Brain microvascular endothelial cell (primary cell): ENCODE results near the gene NODAL.
A peak's percentile ranks its signal among the peaks of the same experiment; 100 is the strongest.

Source experiments
- DNase-seq: peaks from one replicate; pipeline ENCODE4 v3.0.0-alpha.2; 2020
- H3K27ac ChIP-seq: fragments of 250-450 bp; sonication (Bioruptor Pico); 2 replicates; pipeline ENCODE4 v1.5.1; 2020; ENCODE audit warnings: mild to moderate bottlenecking, moderate library complexity
- H3K27me3 ChIP-seq: fragments of 250-450 bp; sonication (Bioruptor Pico); replicated peaks from 2 replicates; pipeline ENCODE4 v1.5.1; 2020; ENCODE audit warnings: mild to moderate bottlenecking
- H3K36me3 ChIP-seq: fragments of 250-450 bp; sonication (Bioruptor Pico); replicated peaks from 2 replicates; pipeline ENCODE4 v1.5.1; 2020; ENCODE audit warnings: mild to moderate bottlenecking
- H3K4me3 ChIP-seq: 2 replicates; pipeline ENCODE4 v1.5.1; 2011; ENCODE audit warnings: low read depth, mild to moderate bottlenecking, control low read depth, low read length, moderate library complexity
- CTCF ChIP-seq: IDR thresholded peaks from 2 replicates; pipeline ENCODE4 v1.5.1; 2011; ENCODE audit warnings: low read depth, mild to moderate bottlenecking, moderate library complexity, low read length, control low read depth, inconsistent platforms; ENCODE audit errors: missing control alignments
- in situ Hi-C: cut with HindIII; loops from 2 replicates; pipeline ENCODE4 v1.10.0; 2017; ENCODE audit warnings: low sequenced_read_pairs, low pct_ligation_motif_present

The NODAL gene

GRCh38 chr10:70441895-70442309 lies 421 bp upstream of the NODAL start:
- Histone ChIP-seq H3K27me3 (peaks cover 32% of the 10 kb centered on the region), H3K36me3 (no peaks in the 10 kb centered on the region), H3K27ac (no peak overlapping the region), H3K4me3 (no peak overlapping the region)
- in situ Hi-C loops, result no loop called here
- DNase-seq, result no peak
- no peak for TF ChIP-seq CTCF

GRCh38 chr10:70440296-70441160 lies 953 bp downstream of the NODAL start:
- in situ Hi-C loops, result no loop called here
- Histone ChIP-seq H3K27me3 (peaks cover 32% of the 10 kb centered on the region), H3K4me3 (peak overlapping the region; percentile 31)

GRCh38 chr10:70437721-70438120 lies 3.8 kb downstream of the NODAL start:
- Histone ChIP-seq H3K4me3 (no peak overlapping the region), H3K27ac (no peak overlapping the region), H3K27me3 (peaks cover 32% of the 10 kb centered on the region), H3K36me3 (no peaks in the 10 kb centered on the region)
- TF ChIP-seq CTCF, result no peak
- no peak for DNase-seq
- in situ Hi-C loops, result no loop called here

More at GRCh38 chr10:70440296-70441160, 953 bp downstream of the NODAL start:
- peak; percentile 14 for TF ChIP-seq CTCF
- Histone ChIP-seq H3K36me3 (no peaks in the 10 kb centered on the region), H3K27ac (no peak overlapping the region)
- DNase-seq, result no peak

- no peak for DNase-seq
- Histone ChIP-seq H3K36me3 (no peaks in the 10 kb centered on the region), H3K4me3 (no peak overlapping the region), H3K27ac (no peak overlapping the region), H3K27me3 (peaks cover 12% of the 10 kb centered on the region)
- no peak for TF ChIP-seq CTCF
- in situ Hi-C loops, result no loop called here
Observed at GRCh38 chr10:70435241-70436085, 6.0 kb downstream of the NODAL start.

- Histone ChIP-seq H3K4me3 (no peak overlapping the region), H3K27ac (no peak overlapping the region), H3K36me3 (peaks cover 14% of the 10 kb centered on the region), H3K27me3 (no peaks in the 10 kb centered on the region)
- in situ Hi-C loops, result no loop called here
- TF ChIP-seq CTCF, result no peak
- no peak for DNase-seq
Observed at GRCh38 chr10:70433581-70434280, 7.8 kb downstream of the NODAL start.
